Omental fat pad (tissue), 4 donors: ENCODE data around the gene THBS1. TPM values are rescaled to one million over a fixed set of nuclear protein-coding genes. Genes with fewer than 3 reads are reported as not detected.

ENCODE experiments used
- ATAC-seq: fragments of 150-250 bp; one replicate; pipeline ENCODE4 v1.9.1; 2016; ENCODE audit warnings: mild to moderate bottlenecking, moderate library complexity; ENCODE audit not compliant: low FRiP score
- DNase-seq: peaks from one replicate; pipeline ENCODE4 v3.0.0-alpha.2; 2019; ENCODE audit warnings: low spot score
- total RNA-seq, 4 donors: library from RNA; depleted of rRNA; stranded (reverse); fragments of >200 nt; gene quantifications; one replicate each; pipeline ENCODE4 v1.1.0, GENCODE V29; 2016
- TF ChIP-seq, protein P1 (sequence below), 3 donors: fragments of 450-650 bp; IDR thresholded peaks; one replicate each; pipeline ENCODE4 v1.5.1; 2016 to 2017; ENCODE audit warnings: antibody characterized with exemption in 3 of 3, mild to moderate bottlenecking in 3 of 3, moderate library complexity in 2 of 3

Gene THBS1
- total RNA-seq = 1,000 to 10,000 TPM in 3 of 4 donors, 100 to 1,000 TPM in 1; 690 to 4,169 (median 2,356) TPM

DNA sequence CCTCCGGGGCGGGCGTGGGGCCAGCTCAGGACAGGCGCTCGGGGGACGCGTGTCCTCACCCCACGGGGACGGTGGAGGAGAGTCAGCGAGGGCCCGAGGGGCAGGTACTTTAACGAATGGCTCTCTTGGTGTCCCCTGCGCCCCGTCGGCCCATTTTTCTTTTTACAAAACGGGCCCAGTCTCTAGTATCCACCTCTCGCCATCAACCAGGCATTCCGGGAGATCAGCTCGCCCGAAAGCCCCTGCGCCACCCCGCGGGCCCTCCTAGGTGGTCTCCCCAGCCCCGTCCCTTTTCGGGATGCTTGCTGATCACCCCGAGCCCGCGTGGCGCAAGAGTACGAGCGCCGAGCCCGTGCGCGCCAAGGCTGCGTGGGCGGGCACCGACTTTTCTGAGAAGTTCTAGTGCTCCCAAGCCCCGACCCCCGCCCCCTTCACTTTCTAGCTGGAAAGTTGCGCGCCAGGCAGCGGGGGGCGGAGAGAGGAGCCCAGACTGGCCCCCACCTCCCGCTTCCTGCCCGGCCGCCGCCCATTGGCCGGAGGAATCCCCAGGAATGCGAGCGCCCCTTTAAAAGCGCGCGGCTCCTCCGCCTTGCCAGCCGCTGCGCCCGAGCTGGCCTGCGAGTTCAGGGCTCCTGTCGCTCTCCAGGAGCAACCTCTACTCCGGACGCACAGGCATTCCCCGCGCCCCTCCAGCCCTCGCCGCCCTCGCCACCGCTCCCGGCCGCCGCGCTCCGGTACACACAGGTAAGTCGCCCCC, at the start of gene THBS1:
TSS of gene THBS1 (plus strand) at position 595 of the 757 bp plus-strand sequence. CDS start 779 bp downstream, outside the sequence.
- DNase-seq = peak; percentile 83
- peak; percentile 70 for ATAC-seq
- TF ChIP-seq, protein P1, sequence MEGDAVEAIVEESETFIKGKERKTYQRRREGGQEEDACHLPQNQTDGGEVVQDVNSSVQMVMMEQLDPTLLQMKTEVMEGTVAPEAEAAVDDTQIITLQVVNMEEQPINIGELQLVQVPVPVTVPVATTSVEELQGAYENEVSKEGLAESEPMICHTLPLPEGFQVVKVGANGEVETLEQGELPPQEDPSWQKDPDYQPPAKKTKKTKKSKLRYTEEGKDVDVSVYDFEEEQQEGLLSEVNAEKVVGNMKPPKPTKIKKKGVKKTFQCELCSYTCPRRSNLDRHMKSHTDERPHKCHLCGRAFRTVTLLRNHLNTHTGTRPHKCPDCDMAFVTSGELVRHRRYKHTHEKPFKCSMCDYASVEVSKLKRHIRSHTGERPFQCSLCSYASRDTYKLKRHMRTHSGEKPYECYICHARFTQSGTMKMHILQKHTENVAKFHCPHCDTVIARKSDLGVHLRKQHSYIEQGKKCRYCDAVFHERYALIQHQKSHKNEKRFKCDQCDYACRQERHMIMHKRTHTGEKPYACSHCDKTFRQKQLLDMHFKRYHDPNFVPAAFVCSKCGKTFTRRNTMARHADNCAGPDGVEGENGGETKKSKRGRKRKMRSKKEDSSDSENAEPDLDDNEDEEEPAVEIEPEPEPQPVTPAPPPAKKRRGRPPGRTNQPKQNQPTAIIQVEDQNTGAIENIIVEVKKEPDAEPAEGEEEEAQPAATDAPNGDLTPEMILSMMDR (IDR thresholded peaks at IDR 0.05) = no peak

GRCh38 chr15:39534996-39535395, 45.9 kb upstream of the THBS1 start:
- no peak for ATAC-seq
- TF ChIP-seq, protein P1 (IDR thresholded peaks at IDR 0.05) = no peak
- no peak for DNase-seq

GRCh38 chr15:39535466-39535865, 45.4 kb upstream of the THBS1 start:
- ATAC-seq (no peak), DNase-seq (no peak)
- TF ChIP-seq, protein P1 (IDR thresholded peaks at IDR 0.05) = no peak

GRCh38 chr15:39538936-39539335, 41.9 kb upstream of the THBS1 start:
- TF ChIP-seq, protein P1 (IDR thresholded peaks at IDR 0.05) = no peak
- ATAC-seq (no peak), DNase-seq (no peak)

- no peak for ATAC-seq
- DNase-seq = no peak
- TF ChIP-seq, protein P1 (IDR thresholded peaks at IDR 0.05) = no peak
Observed at GRCh38 chr15:39539466-39539865, 41.4 kb upstream of the THBS1 start.

- DNase-seq (no peak), ATAC-seq (peak; percentile 67)
- TF ChIP-seq, protein P1 (IDR thresholded peaks at IDR 0.05) = no peak
Observed at GRCh38 chr15:39539973-39540558, 40.8 kb upstream of the THBS1 start.
